Measurements from ENCODE around the gene PLXNA2.

DNA sequence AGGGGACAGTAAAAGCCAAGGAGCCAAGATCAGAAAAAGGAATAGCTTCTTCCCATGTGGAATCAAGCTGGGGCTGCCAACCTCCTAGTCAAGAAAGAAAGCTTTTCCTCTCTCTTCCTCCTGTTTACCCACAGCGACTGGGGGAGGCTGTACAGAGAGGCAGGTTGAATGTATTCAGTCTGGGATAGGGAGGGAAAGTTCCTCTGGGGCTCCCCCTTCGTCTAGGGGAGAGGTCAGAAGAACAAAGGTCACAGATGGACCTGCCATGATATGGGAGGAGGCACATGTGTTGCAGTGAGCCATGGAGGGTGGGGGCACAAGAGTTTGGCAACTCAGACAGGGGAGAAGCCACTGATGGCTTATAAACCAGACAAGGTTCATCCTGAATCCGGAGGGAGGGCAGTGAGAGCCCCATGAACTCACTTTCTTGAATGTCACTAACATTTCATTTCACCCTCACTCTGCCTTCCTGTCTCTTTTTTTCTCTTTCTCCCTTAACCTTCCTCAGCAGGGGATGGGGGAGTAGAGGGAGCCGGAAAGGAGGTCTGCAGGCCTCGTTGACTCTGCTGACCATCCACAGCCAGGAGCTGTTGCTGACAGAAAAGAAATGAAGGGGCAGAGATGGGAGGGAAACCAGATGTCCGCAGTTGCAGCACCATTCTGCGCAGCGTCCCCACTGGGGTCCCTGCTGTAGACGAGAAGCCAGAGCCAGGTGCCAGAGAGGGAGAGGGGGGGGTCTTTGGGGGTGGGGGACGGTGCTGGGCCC lies 61.1 kb downstream of the PLXNA2 start:
- TF ChIP-seq EP300 (IDR thresholded peaks at IDR 0.05; ENCODE audit: borderline replicate concordance in 1 of 2, low read depth in 1 of 2, low read length in 1 of 2): no peak
- TF ChIP-seq, protein P1, sequence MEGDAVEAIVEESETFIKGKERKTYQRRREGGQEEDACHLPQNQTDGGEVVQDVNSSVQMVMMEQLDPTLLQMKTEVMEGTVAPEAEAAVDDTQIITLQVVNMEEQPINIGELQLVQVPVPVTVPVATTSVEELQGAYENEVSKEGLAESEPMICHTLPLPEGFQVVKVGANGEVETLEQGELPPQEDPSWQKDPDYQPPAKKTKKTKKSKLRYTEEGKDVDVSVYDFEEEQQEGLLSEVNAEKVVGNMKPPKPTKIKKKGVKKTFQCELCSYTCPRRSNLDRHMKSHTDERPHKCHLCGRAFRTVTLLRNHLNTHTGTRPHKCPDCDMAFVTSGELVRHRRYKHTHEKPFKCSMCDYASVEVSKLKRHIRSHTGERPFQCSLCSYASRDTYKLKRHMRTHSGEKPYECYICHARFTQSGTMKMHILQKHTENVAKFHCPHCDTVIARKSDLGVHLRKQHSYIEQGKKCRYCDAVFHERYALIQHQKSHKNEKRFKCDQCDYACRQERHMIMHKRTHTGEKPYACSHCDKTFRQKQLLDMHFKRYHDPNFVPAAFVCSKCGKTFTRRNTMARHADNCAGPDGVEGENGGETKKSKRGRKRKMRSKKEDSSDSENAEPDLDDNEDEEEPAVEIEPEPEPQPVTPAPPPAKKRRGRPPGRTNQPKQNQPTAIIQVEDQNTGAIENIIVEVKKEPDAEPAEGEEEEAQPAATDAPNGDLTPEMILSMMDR (IDR thresholded peaks at IDR 0.05): no peak
- TF ChIP-seq POLR2AphosphoS5 (IDR thresholded peaks at IDR 0.05; ENCODE audit: low read depth, low read length): no peak
- TF ChIP-seq, protein P2, sequence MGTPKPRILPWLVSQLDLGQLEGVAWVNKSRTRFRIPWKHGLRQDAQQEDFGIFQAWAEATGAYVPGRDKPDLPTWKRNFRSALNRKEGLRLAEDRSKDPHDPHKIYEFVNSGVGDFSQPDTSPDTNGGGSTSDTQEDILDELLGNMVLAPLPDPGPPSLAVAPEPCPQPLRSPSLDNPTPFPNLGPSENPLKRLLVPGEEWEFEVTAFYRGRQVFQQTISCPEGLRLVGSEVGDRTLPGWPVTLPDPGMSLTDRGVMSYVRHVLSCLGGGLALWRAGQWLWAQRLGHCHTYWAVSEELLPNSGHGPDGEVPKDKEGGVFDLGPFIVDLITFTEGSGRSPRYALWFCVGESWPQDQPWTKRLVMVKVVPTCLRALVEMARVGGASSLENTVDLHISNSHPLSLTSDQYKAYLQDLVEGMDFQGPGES (IDR thresholded peaks at IDR 0.05; ENCODE audit: low read depth, low read length): no peak
- TF ChIP-seq, protein P3, sequence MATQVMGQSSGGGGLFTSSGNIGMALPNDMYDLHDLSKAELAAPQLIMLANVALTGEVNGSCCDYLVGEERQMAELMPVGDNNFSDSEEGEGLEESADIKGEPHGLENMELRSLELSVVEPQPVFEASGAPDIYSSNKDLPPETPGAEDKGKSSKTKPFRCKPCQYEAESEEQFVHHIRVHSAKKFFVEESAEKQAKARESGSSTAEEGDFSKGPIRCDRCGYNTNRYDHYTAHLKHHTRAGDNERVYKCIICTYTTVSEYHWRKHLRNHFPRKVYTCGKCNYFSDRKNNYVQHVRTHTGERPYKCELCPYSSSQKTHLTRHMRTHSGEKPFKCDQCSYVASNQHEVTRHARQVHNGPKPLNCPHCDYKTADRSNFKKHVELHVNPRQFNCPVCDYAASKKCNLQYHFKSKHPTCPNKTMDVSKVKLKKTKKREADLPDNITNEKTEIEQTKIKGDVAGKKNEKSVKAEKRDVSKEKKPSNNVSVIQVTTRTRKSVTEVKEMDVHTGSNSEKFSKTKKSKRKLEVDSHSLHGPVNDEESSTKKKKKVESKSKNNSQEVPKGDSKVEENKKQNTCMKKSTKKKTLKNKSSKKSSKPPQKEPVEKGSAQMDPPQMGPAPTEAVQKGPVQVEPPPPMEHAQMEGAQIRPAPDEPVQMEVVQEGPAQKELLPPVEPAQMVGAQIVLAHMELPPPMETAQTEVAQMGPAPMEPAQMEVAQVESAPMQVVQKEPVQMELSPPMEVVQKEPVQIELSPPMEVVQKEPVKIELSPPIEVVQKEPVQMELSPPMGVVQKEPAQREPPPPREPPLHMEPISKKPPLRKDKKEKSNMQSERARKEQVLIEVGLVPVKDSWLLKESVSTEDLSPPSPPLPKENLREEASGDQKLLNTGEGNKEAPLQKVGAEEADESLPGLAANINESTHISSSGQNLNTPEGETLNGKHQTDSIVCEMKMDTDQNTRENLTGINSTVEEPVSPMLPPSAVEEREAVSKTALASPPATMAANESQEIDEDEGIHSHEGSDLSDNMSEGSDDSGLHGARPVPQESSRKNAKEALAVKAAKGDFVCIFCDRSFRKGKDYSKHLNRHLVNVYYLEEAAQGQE (IDR thresholded peaks at IDR 0.05; ENCODE audit: low read depth, low read length): no peak
- no peak for TF ChIP-seq GABPA (IDR thresholded peaks at IDR 0.05; ENCODE audit: low read depth)
- no peak for TF ChIP-seq CHD2 (IDR thresholded peaks at IDR 0.05; ENCODE audit: low read length, partially characterized antibody)
- TF ChIP-seq TAF1 (IDR thresholded peaks at IDR 0.05; ENCODE audit: borderline replicate concordance, low read depth, low read length): no peak
- TF ChIP-seq RXRA (IDR thresholded peaks at IDR 0.05; ENCODE audit: borderline replicate concordance, low read depth): no peak
- TF ChIP-seq GATA2 (CRISPR knock-in tag; IDR thresholded peaks at IDR 0.05): no peak
- TF ChIP-seq RFX5 (IDR thresholded peaks at IDR 0.05; ENCODE audit: low read length): no peak
- TF ChIP-seq, protein P4, sequence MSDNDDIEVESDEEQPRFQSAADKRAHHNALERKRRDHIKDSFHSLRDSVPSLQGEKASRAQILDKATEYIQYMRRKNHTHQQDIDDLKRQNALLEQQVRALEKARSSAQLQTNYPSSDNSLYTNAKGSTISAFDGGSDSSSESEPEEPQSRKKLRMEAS (IDR thresholded peaks at IDR 0.05; ENCODE audit: low read depth): no peak
- no peak for TF ChIP-seq EZH2phosphoT487 (IDR thresholded peaks at IDR 0.05; ENCODE audit: borderline replicate concordance, low read depth)
- no peak for TF ChIP-seq FOXM1 (IDR thresholded peaks at IDR 0.05; ENCODE audit: low read depth)

Measured in SK-N-SH (cell line).